Stimulated activated CD8-positive, alpha-beta memory T cell treated with anti-CD3 and anti-CD28 coated beads, Interleukin-12 subunit alpha, Interleukin-12 subunit beta, amount 100 ng/mL, for 24 hours (primary cell): ENCODE results near the gene FLT1.

Source experiments
- DNase-seq: peaks from one replicate; pipeline ENCODE4 v3.0.0-alpha.2; 2020; ENCODE audit errors: extremely low read depth

Gene FLT1

DNA sequence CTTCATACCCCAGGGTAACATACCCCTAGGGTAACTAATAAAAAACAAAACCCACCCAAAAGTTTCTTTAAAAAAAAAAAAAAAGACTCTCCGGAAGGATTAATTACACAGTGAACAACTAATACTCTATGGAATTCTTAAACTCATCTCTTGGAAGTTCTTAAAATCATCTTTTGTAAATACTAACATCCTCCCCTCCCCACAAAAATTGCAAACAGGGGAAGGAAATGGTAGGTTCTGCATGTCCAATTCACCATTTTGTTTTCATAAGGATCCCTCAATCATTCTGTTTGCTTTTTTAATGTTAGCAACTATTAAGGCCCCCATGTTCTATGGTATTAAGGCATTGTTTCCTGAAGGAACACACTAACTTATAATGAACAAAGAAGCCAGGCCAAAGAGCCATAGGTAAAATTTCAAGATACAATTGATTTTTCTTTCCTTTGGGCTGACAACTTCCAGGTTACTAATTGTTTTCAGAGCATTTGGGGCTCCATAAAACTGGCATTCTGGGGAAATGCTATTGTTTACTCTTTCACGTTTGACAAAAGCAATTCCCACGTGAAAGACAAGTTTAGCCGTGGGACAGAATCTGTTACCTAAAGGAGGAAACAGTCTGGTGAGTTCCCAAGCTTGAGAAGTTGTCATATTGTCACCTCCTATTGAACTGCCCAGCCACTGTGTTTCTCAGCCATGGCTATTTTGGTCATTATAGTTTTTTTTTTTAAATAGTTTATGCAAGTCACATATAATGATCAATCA lies 107.0 kb downstream of the FLT1 start:
- DNase-seq: no peak

DNA sequence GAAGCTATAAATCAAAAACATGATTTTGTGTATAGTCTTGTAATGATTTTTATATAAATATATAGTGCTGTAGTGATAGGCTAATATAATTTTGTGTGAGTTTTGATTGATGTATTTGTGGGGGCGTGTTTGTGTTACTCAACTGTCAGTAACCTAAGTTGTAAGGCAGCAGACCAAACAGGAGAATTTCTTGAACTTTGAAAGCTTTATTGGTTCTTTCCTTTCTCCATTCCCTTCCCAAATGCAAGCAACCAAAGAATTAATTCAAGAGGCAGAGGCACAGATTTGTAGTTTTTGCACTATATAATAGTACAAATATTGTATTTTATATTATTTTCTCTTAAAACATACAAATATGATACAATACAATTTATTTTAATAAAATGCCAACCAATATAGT lies 109.6 kb downstream of the FLT1 start:
- no peak for DNase-seq

- DNase-seq: no peak
Observed at GRCh38 chr13:28384789-28385188, 110.1 kb downstream of the FLT1 start.

- DNase-seq: no peak
Observed at GRCh38 chr13:28380319-28380718, 114.6 kb downstream of the FLT1 start.

- DNase-seq: no peak
Observed at GRCh38 chr13:28379371-28380083, 115.4 kb downstream of the FLT1 start.

DNA sequence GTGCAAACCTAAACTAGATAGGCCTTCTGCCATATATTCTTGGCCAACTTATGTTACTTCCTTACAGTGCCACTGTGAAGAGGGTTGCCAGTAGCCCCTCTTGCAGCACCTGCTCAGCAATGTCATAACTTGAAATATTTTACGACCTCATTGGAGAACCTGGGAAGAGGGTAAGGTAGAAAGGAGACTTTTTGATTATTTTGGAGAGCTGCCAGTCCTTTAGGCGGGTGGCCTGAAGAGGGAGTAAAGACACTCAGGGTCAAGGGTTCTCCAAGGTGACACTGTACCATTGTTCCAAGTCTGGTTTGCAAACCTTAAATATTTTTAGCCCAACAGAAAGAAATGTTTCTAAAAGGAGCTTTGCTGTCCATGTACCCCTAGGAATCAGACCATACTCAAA lies 118.3 kb downstream of the FLT1 start:
- DNase-seq: no peak

DNA sequence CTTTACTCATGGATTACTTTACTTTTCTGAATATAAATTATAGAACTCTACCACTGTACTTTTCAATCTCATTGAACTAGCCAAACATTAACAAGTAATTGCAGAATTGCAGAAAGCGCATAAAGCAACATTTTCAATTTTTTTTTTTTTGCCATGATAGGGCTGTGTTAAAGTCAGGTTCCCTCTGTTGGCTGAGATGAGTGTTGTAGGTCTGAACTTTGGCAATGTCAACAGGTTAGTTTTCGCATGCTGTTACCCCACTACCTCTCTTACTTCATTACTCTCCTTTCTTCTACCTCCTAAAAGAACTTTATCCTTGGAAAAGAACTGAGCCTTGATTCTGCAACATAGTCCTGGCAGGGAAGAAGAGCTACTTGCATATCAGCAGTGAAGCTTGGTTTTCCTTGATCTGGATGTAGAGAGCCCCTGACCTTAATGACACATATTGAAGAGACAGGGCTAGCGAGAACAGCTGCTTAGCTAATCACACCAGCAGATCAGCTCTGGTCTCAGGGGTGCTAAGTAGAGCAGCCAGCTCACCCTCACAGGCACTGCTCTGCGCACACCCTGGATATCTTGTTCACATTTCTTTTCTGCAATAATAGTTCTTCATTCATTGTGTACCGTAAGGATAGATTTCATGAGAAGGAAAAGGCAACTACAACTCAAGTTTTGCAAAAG lies 119.5 kb downstream of the FLT1 start:
- DNase-seq: no peak

DNA sequence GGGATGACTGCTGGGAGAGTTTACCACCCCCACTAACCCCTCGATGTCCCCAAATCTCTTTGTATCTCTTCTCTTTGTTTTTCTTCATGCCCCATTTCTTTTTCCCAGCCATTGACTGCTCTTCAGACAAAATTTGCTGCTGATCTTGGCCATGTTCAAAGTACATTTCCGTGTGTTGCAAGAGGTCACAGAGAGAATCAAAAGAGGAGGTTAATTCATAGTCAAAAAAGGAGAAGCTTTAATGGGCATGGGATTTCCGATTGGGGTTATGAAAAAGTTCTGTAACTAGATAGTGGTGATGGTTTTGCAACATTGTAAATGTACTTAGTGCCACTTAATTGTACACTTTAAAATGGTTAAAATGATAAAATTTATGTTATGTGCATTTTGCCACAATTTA lies 121.1 kb downstream of the FLT1 start:
- no peak for DNase-seq

GRCh38 chr13:28370448-28370847 lies 124.5 kb downstream of the FLT1 start:
- DNase-seq: no peak

- no peak for DNase-seq
Observed at GRCh38 chr13:28358708-28359107, 136.2 kb downstream of the FLT1 start.

GRCh38 chr13:28357911-28358433 lies 137.0 kb downstream of the FLT1 start:
- no peak for DNase-seq

GRCh38 chr13:28357247-28357825 lies 137.6 kb downstream of the FLT1 start:
- no peak for DNase-seq

- DNase-seq: no peak
Observed at GRCh38 chr13:28356561-28357021, 138.3 kb downstream of the FLT1 start.

GRCh38 chr13:28355822-28356371 lies 139.0 kb downstream of the FLT1 start:
- no peak for DNase-seq

- no peak for DNase-seq
Observed at GRCh38 chr13:28355046-28355821, 139.7 kb downstream of the FLT1 start.

GRCh38 chr13:28353679-28354078 lies 141.2 kb downstream of the FLT1 start:
- no peak for DNase-seq

DNA sequence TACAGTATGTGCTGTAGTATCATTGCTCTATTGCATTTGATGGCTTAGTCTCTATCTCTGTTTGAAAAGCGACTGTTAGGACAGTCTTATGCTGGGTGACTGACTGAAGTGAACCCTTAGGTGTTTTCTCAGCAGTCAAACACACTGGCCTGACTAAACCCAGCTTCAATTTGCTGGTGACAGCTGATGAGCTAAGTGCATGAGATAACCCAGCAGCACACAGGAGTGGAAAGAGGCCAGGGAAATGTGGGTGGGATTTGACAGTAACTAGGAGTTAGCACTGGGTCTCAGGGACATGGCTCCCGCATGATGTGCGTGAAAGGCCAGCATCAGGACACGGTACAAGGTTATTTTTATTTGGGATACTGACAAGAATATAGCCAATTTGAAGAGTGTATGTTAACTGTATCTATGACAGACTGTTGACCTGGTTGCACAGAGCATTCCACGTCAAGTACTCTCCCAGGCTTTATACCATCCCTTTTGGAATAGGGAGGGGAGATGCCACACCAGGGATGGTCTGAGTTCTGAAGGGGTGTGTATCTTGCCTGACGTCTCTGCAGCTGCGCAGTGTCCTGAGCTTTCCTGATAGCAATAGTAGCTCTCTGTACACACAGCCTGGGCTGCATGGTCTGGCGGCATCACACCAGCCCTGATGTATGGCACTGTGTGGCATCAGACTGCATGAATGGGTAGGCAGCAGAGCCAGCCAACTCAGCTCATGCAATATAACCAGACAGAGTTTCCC lies 144.8 kb downstream of the FLT1 start:
- DNase-seq: no peak

GRCh38 chr13:28349371-28349770 lies 145.6 kb downstream of the FLT1 start:
- no peak for DNase-seq

DNA sequence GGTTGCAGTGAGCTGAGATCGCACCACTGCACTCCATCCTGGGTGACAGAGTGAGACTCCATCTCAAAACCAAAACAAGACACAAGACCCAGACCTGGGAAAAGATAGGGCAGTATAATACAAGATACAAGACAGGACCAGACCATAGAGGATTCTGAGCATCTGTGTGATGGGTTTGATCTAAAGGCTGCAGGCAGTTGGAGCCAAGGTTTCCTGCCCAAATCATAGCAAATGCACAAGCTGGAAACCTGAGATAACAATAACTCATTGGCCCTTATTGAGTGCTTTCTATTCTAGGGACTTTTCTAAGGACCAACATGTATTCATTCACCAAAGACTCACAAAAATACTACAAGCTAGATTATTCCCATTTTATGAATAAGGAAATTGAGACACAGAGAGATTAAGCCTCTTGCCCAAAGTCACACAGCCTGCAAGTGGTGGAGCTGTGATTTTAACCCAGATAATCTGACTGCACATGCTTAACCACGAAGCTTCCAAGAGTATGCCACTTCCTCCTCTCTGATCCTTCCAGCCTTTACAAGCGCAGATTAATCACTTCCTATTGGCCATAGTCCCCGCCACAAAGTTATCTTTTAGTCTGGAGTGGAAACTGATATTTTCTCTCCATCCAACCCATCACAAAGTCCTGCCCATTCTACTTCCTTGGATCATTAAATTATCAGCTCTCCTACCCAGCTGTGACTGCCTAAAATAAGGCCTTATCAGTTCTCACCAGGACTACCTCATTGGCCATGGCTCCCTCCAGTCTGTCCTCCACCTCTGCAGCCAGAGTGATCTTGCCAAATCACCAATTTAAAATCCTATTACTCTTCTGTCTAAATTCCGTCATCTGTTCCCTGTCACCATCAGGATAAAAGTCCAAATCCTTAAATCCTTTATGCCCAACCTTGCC lies 147.2 kb downstream of the FLT1 start:
- no peak for DNase-seq
